Aorta (tissue), 5 donors: ENCODE data around the gene MLXIPL. TPM values are rescaled to one million over a fixed set of nuclear protein-coding genes. Genes with fewer than 3 reads are reported as not detected.
A peak's percentile ranks its signal among the peaks of the same experiment; 100 is the strongest.
"Not testable (repeated sequence)": the region's sequence is repeated elsewhere in the genome, so short reads cannot be mapped to it uniquely, and the experiment has no call there.

Source experiments
- ATAC-seq: fragments of 200-7000 bp; cut with Tn5 transposase; one replicate; pipeline ENCODE4 v1.9.1; 2022; ENCODE audit warnings: moderate library complexity; ENCODE audit not compliant: low FRiP score
- DNase-seq, 2 donors: peaks; one replicate each; pipeline ENCODE4 v3.0.0-alpha.2; 2020
- H3K27ac ChIP-seq, 2 donors: one replicate each; pipeline ENCODE4 v1.5.1; 2013; ENCODE audit warnings: low read length in 2 of 2, mild to moderate bottlenecking in 2 of 2, moderate library complexity in 2 of 2, control low read depth in 1 of 2, inconsistent platforms in 1 of 2, low read depth in 1 of 2
- H3K27me3 ChIP-seq, 2 donors: one replicate each; pipeline ENCODE4 v1.6.1; 2013; ENCODE audit warnings: control low read depth in 1 of 2, low read length in 1 of 2, mild to moderate bottlenecking in 1 of 2, moderate library complexity in 1 of 2; ENCODE audit not compliant: insufficient read depth in 2 of 2, control insufficient read depth in 1 of 2
- H3K36me3 ChIP-seq, 2 donors: one replicate each; pipeline ENCODE4 v1.6.1; 2013; ENCODE audit warnings: control low read depth in 1 of 2, low read length in 1 of 2, mild to moderate bottlenecking in 1 of 2; ENCODE audit not compliant: insufficient read depth in 2 of 2, control insufficient read depth in 1 of 2
- H3K4me1 ChIP-seq, 2 donors: one replicate each; pipeline ENCODE4 v1.6.1; 2013; ENCODE audit warnings: low read length in 2 of 2, control low read depth in 1 of 2, mild to moderate bottlenecking in 1 of 2, moderate library complexity in 1 of 2; ENCODE audit not compliant: insufficient read depth in 2 of 2, control insufficient read depth in 1 of 2
- H3K4me3 ChIP-seq, 2 donors: one replicate each; pipeline ENCODE4 v1.5.1; 2013; ENCODE audit warnings: low read length in 2 of 2, control low read depth in 1 of 2, mild to moderate bottlenecking in 1 of 2
- H3K9me3 ChIP-seq: one replicate; pipeline ENCODE4 v1.6.1; 2013; ENCODE audit warnings: mild to moderate bottlenecking, low read length; ENCODE audit not compliant: control insufficient read depth
- WGBS, 2 donors: extraction: QIAGEN DNeasy Blood & Tissue Kit; methylation state at CpG; one replicate each; pipeline ENCODE4 v1.1.7; 2013; 5-methylcytosine and 5-hydroxymethylcytosine counted together
- intact Hi-C, 2 donors: fragments of 100-400 bp; cut with DNase I; formaldehyde crosslinking; loops; one replicate each; pipeline versions ENCODE4 v1.14.2 to v1.15.0; 2022
- polyA plus RNA-seq, 2 donors: library from polyadenylated mRNA; stranded (reverse); fragments of 200-250 nt; gene quantifications; one replicate each; pipeline ENCODE4 v1.2.3, GENCODE V29; 2013
- total RNA-seq, 2 donors: library from RNA; stranded (reverse); fragmentation: NEBNext Ultra II Directional; extraction: Animal tissue kit (Norgen Biotek cat#: 25700); gene quantifications; one replicate each; pipeline ENCODE4 v1.2.1, GENCODE V29; 2021
- donor health status: healthy with polysubstance abuse.
- donor health status: Bipolar disorder and iron deficiency.
- donor health status: DM: no; HTN: no; CAD: no.
- donor health status: DM: no; HTN: no; CAD: no.
- donor health status: DM: yes; HTN: yes; CAD: no.

The MLXIPL gene
- total and polyA plus RNA-seq, 4 donors: 0.23 to 13.5 (median 3.3) TPM

GRCh38 chr7:73556208-73557107, 67.9 kb downstream of the MLXIPL start:
- peak overlapping the region; percentile 66 to 78 for H3K4me3 ChIP-seq
- DNase-seq (no peak), ATAC-seq (no peak)
- WGBS, 2 donors: 19% methylated on average over 28 of the region's 28 CpGs
- H3K27ac ChIP-seq: peak overlapping the region in 1 of 2 donors; percentile 67
- H3K4me1 ChIP-seq: peaks cover 0 to 3% of the 10 kb centered on the region in 2 donors
- intact Hi-C loops: loop anchor here (2.0 to 5.0 kb wide), 2 partner anchors 34 kb away; partner anchors contain the start of gene BAZ1B (in 2 of the 2)
- no peaks in the 10 kb centered on the region for H3K9me3 ChIP-seq
- H3K27me3 ChIP-seq: no peaks in the 10 kb centered on the region
- H3K36me3 ChIP-seq: no peaks in the 10 kb centered on the region

GRCh38 chr7:73555411-73555982, 68.8 kb downstream of the MLXIPL start:
- Histone ChIP-seq H3K36me3 (no peaks in the 10 kb centered on the region), H3K27ac (no peak overlapping the region), H3K4me1 (peaks cover 0 to 3% of the 10 kb centered on the region in 2 donors), H3K27me3 (no peaks in the 10 kb centered on the region), H3K4me3 (no peak overlapping the region), H3K9me3 (no peaks in the 10 kb centered on the region)
- DNase-seq: no peak
- 41 to 44% methylated on average over 6 of the region's 6 CpGs for WGBS, 2 donors
- intact Hi-C loops: loop anchor here in 1 of 2 donors (5.0 kb wide), 1 partner anchor 33 kb away; the partner anchor contains the start of gene BAZ1B
- no peak for ATAC-seq

- WGBS, 2 donors: 80 to 87% methylated on average over 5 of the region's 5 CpGs
- intact Hi-C loops, DNase-seq, H3K4me1 ChIP-seq, H3K36me3 ChIP-seq, ATAC-seq, H3K27ac ChIP-seq, H3K27me3 ChIP-seq, H3K9me3 ChIP-seq, H3K4me3 ChIP-seq: not testable (repeated sequence)
These were observed 74.2 kb downstream of the MLXIPL start for GRCh38 chr7:73550093-73550492.

- ATAC-seq (no peak), DNase-seq (no peak)
- H3K36me3 ChIP-seq: no peaks in the 10 kb centered on the region
- 74 to 77% methylated on average over 4 of the region's 4 CpGs for WGBS, 2 donors
- no peak overlapping the region for H3K4me3 ChIP-seq
- no peak overlapping the region for H3K27ac ChIP-seq
- no peaks in the 10 kb centered on the region for H3K27me3 ChIP-seq
- H3K9me3 ChIP-seq: no peaks in the 10 kb centered on the region
- H3K4me1 ChIP-seq: no peaks in the 10 kb centered on the region
- intact Hi-C loops: no loop called here
These were observed 75.1 kb downstream of the MLXIPL start for GRCh38 chr7:73549176-73549575.

- intact Hi-C loops: no loop called here
- Histone ChIP-seq H3K36me3 (no peaks in the 10 kb centered on the region), H3K4me1 (no peaks in the 10 kb centered on the region), H3K4me3 (no peak overlapping the region), H3K27ac (no peak overlapping the region), H3K9me3 (no peaks in the 10 kb centered on the region), H3K27me3 (no peaks in the 10 kb centered on the region)
- DNase-seq: no peak
- 90 to 91% methylated on average over 9 of the region's 9 CpGs for WGBS, 2 donors
- ATAC-seq: no peak
These were observed 76.5 kb downstream of the MLXIPL start for GRCh38 chr7:73547841-73548240.

- Histone ChIP-seq H3K27me3 (no peaks in the 10 kb centered on the region), H3K27ac (no peak overlapping the region), H3K36me3 (peaks cover 0 to 10% of the 10 kb centered on the region in 2 donors), H3K9me3 (no peaks in the 10 kb centered on the region), H3K4me1 (no peaks in the 10 kb centered on the region), H3K4me3 (no peak overlapping the region)
- no peak for ATAC-seq
- intact Hi-C loops: no loop called here
- 100% methylated on average over 2 of the region's 2 CpGs for WGBS, 2 donors
- no peak for DNase-seq
These were observed 79.6 kb downstream of the MLXIPL start for GRCh38 chr7:73544678-73545077.

Other genes starting within 250 kb of the MLXIPL start
- gene FZD9, start 190.7 kb downstream of the MLXIPL start, total RNA-seq: under 1 TPM in 1 of 2 donors, not detected in 1; 0.21 TPM
- under 1 TPM in 1 of 2 donors, not detected in 1; 0.20 TPM for gene FZD9, start 190.7 kb downstream of the MLXIPL start, polyA plus RNA-seq
- gene BAZ1B, start 102.2 kb downstream of the MLXIPL start, total RNA-seq: 10 to 100 TPM; 49.3 to 60.0 TPM
- 10 to 100 TPM; 19.1 to 23.9 TPM for gene BAZ1B, start 102.2 kb downstream of the MLXIPL start, polyA plus RNA-seq
- gene BCL7B, start 66.8 kb downstream of the MLXIPL start, total RNA-seq: 10 to 100 TPM; 45.5 to 68.2 TPM
- gene BCL7B, start 66.8 kb downstream of the MLXIPL start, polyA plus RNA-seq: 10 to 100 TPM; 70.9 to 92.3 TPM
- 10 to 100 TPM; 26.5 to 27.7 TPM for gene TBL2, start 45.9 kb downstream of the MLXIPL start, total RNA-seq
- gene TBL2, start 45.9 kb downstream of the MLXIPL start, polyA plus RNA-seq: 10 to 100 TPM; 17.7 to 22.8 TPM
- gene VPS37D, start 43.3 kb upstream of the MLXIPL start, total RNA-seq: 1 to 10 TPM; 1.5 to 1.8 TPM
- gene VPS37D, start 43.3 kb upstream of the MLXIPL start, polyA plus RNA-seq: 1 to 10 TPM in 1 of 2 donors, under 1 TPM in 1; 0.88 to 2.3 TPM
- gene DNAJC30, start 58.9 kb upstream of the MLXIPL start, total RNA-seq: 1 to 10 TPM; 6.7 to 7.8 TPM
- gene DNAJC30, start 58.9 kb upstream of the MLXIPL start, polyA plus RNA-seq: 1 to 10 TPM; 4.5 to 5.1 TPM
- 10 to 100 TPM; 39.0 to 39.6 TPM for gene BUD23, start 59.1 kb upstream of the MLXIPL start, total RNA-seq
- 10 to 100 TPM; 48.1 to 60.7 TPM for gene BUD23, start 59.1 kb upstream of the MLXIPL start, polyA plus RNA-seq
- gene STX1A, start 95.1 kb upstream of the MLXIPL start, total RNA-seq: 10 to 100 TPM; 10.2 to 14.7 TPM
- 10 to 100 TPM in 1 of 2 donors, 1 to 10 TPM in 1; 2.6 to 13.4 TPM for gene STX1A, start 95.1 kb upstream of the MLXIPL start, polyA plus RNA-seq
- gene ABHD11, start 114.3 kb upstream of the MLXIPL start, total RNA-seq: 10 to 100 TPM; 11.2 to 11.4 TPM
- gene ABHD11, start 114.3 kb upstream of the MLXIPL start, polyA plus RNA-seq: 10 to 100 TPM; 15.3 to 32.5 TPM
- gene CLDN3, start 145.7 kb upstream of the MLXIPL start, total RNA-seq: not detected
- gene CLDN3, start 145.7 kb upstream of the MLXIPL start, polyA plus RNA-seq: 10 to 100 TPM in 1 of 2 donors, 1 to 10 TPM in 1; 1.3 to 17.4 TPM
- gene CLDN4, start 206.5 kb upstream of the MLXIPL start, total RNA-seq: under 1 TPM; 0.19 to 0.84 TPM
- gene CLDN4, start 206.5 kb upstream of the MLXIPL start, polyA plus RNA-seq: 10 to 100 TPM in 1 of 2 donors, under 1 TPM in 1; 0.69 to 16.9 TPM
- gene METTL27, start 218.0 kb upstream of the MLXIPL start, total RNA-seq: 1 to 10 TPM; 1.3 to 7.4 TPM
- 1 to 10 TPM in 1 of 2 donors, not detected in 1; 5.3 TPM for gene METTL27, start 218.0 kb upstream of the MLXIPL start, polyA plus RNA-seq
- gene TMEM270, start 236.6 kb upstream of the MLXIPL start, total RNA-seq: not detected
- gene TMEM270, start 236.6 kb upstream of the MLXIPL start, polyA plus RNA-seq: not detected